Peyer's patch (tissue), 4 donors: ENCODE results near the gene HSPA12B. TPM values are rescaled to one million over a fixed set of nuclear protein-coding genes. Genes with fewer than 3 reads are reported as not detected.

Experiments used
- DNase-seq, 3 donors: peaks; one replicate each; pipeline ENCODE4 v3.0.0-alpha.2; 2017 to 2019
- H3K27ac ChIP-seq, 4 donors: fragments of 200-600 bp; sonication (generic); one replicate each; pipeline ENCODE4 v1.5.1; 2016 to 2019
- H3K27me3 ChIP-seq, 2 donors: fragments of 200-600 bp; sonication (generic); one replicate each; pipeline ENCODE4 v1.5.1; 2019
- H3K36me3 ChIP-seq, 3 donors: fragments of 200-600 bp; sonication (generic); one replicate each; pipeline ENCODE4 v1.5.1; 2016 to 2019
- H3K4me1 ChIP-seq, 4 donors: fragments of 200-600 bp; sonication (generic); one replicate each; pipeline ENCODE4 v1.5.1; 2016 to 2019
- H3K4me3 ChIP-seq, 4 donors: fragments of 200-600 bp; sonication (generic); 1 replicate in 3 of 4; 2 replicates in 1 of 4; pipeline ENCODE4 v1.5.1; 2016 to 2019; ENCODE audit warnings: mild to moderate bottlenecking in 1 of 4
- H3K9me3 ChIP-seq, 4 donors: fragments of 200-600 bp; sonication (generic); one replicate each; pipeline ENCODE4 v1.5.1; 2016 to 2019; ENCODE audit warnings: mild to moderate bottlenecking in 1 of 4
- CTCF ChIP-seq, 6 experiments: fragments of 450-650 bp in 4 of 6; fragments of 200-600 bp in 2 of 6; sonication (generic) in 1 of 6; IDR thresholded peaks; one replicate each; pipeline ENCODE4 v1.5.1; 2017 to 2019; ENCODE audit warnings: antibody characterized with exemption in 6 of 6, mild to moderate bottlenecking in 3 of 6, moderate library complexity in 1 of 6
- POLR2A ChIP-seq, 2 donors: fragments of 450-650 bp; IDR thresholded peaks; one replicate each; pipeline ENCODE4 v1.5.1; 2017; ENCODE audit warnings: antibody characterized with exemption in 2 of 2, mild to moderate bottlenecking in 2 of 2, moderate library complexity in 2 of 2
- total RNA-seq, 4 donors: library from RNA; depleted of rRNA; stranded (reverse); fragments of >200 nt; gene quantifications; one replicate each; pipeline ENCODE4 v1.1.0, GENCODE V29; 2016

The HSPA12B gene
- total RNA-seq, 4 donors from 2014 or later, result 1.2 to 4.3 (median 2.3) TPM

- DNase-seq, result no peak
- H3K27ac ChIP-seq, result no peak overlapping the region
- peaks cover 3 to 63% (median 14%) of the 10 kb centered on the region in 4 donors for H3K4me1 ChIP-seq
- no peak overlapping the region for H3K4me3 ChIP-seq
- TF ChIP-seq CTCF (IDR thresholded peaks at IDR 0.05), result no peak
- TF ChIP-seq POLR2A (IDR thresholded peaks at IDR 0.05), result no peak
- no peaks in the 10 kb centered on the region for H3K9me3 ChIP-seq
- H3K36me3 ChIP-seq, result peaks cover 0 to 11% (median 0%) of the 10 kb centered on the region in 3 donors
- no peaks in the 10 kb centered on the region for H3K27me3 ChIP-seq
Observed at GRCh38 chr20:3783511-3784195, 51.2 kb downstream of the HSPA12B start.

- DNase-seq, result no peak
- Histone ChIP-seq H3K4me3 (peak overlapping the region in 1 of 4 donors; percentile 79), H3K4me1 (peaks cover 3 to 66% (median 14%) of the 10 kb centered on the region in 4 donors), H3K27ac (no peak overlapping the region), H3K9me3 (no peaks in the 10 kb centered on the region), H3K27me3 (no peaks in the 10 kb centered on the region), H3K36me3 (peaks cover 0 to 11% (median 0%) of the 10 kb centered on the region in 3 donors)
- TF ChIP-seq CTCF (IDR thresholded peaks at IDR 0.05) (no peak), POLR2A (IDR thresholded peaks at IDR 0.05) (no peak)
Observed at GRCh38 chr20:3784216-3784853, 51.9 kb downstream of the HSPA12B start.

GRCh38 chr20:3784863-3785239, 52.4 kb downstream of the HSPA12B start:
- no peak for TF ChIP-seq POLR2A (IDR thresholded peaks at IDR 0.05)
- TF ChIP-seq CTCF (IDR thresholded peaks at IDR 0.05), result no peak
- peaks cover 3 to 66% (median 14%) of the 10 kb centered on the region in 4 donors for H3K4me1 ChIP-seq
- no peaks in the 10 kb centered on the region for H3K9me3 ChIP-seq
- H3K4me3 ChIP-seq, result peak overlapping the region in 2 of 4 donors; percentile 77 to 79
- H3K27me3 ChIP-seq, result no peaks in the 10 kb centered on the region
- no peak overlapping the region for H3K27ac ChIP-seq
- no peak for DNase-seq
- peaks cover 0 to 11% (median 0%) of the 10 kb centered on the region in 3 donors for H3K36me3 ChIP-seq

GRCh38 chr20:3785240-3786125, 53.0 kb downstream of the HSPA12B start:
- Histone ChIP-seq H3K9me3 (no peaks in the 10 kb centered on the region), H3K4me1 (peaks cover 3 to 66% (median 14%) of the 10 kb centered on the region in 4 donors), H3K27ac (peak overlapping the region; percentile 70 to 87 (median 80)), H3K4me3 (peak overlapping the region; percentile 44 to 79 (median 62)), H3K27me3 (no peaks in the 10 kb centered on the region), H3K36me3 (peaks cover 0 to 11% (median 0%) of the 10 kb centered on the region in 3 donors)
- DNase-seq, result no peak
- no peak for TF ChIP-seq CTCF (IDR thresholded peaks at IDR 0.05)

- Histone ChIP-seq H3K9me3 (no peaks in the 10 kb centered on the region), H3K4me1 (peaks cover under 1 to 61% (median 12%) of the 10 kb centered on the region in 4 donors), H3K27me3 (no peaks in the 10 kb centered on the region), H3K27ac (peak overlapping the region; percentile 70 to 87 (median 80)), H3K36me3 (peaks cover 0 to 11% (median 0%) of the 10 kb centered on the region in 3 donors), H3K4me3 (peak overlapping the region; percentile 44 to 79 (median 62))
- TF ChIP-seq POLR2A (IDR thresholded peaks at IDR 0.05), result no peak
- peak in 1 of 6 experiments; percentile 2 for TF ChIP-seq CTCF (IDR thresholded peaks at IDR 0.05)
- DNase-seq, result peak; percentile 40 to 76 (median 69)
Observed at GRCh38 chr20:3786126-3786484, 53.6 kb downstream of the HSPA12B start.
